Left hindlimb (tissue), 1 donor: Measurements from ENCODE around the gene DAPK2.
A peak's percentile ranks its signal among the peaks of the same experiment; 100 is the strongest.
"Not testable (repeated sequence)": the region's sequence is repeated elsewhere in the genome, so short reads cannot be mapped to it uniquely, and the experiment has no call there.

Source experiments
- DNase-seq: peaks from one replicate; pipeline ENCODE4 v3.0.0-alpha.2; 2018

DAPK2 gene

DNA sequence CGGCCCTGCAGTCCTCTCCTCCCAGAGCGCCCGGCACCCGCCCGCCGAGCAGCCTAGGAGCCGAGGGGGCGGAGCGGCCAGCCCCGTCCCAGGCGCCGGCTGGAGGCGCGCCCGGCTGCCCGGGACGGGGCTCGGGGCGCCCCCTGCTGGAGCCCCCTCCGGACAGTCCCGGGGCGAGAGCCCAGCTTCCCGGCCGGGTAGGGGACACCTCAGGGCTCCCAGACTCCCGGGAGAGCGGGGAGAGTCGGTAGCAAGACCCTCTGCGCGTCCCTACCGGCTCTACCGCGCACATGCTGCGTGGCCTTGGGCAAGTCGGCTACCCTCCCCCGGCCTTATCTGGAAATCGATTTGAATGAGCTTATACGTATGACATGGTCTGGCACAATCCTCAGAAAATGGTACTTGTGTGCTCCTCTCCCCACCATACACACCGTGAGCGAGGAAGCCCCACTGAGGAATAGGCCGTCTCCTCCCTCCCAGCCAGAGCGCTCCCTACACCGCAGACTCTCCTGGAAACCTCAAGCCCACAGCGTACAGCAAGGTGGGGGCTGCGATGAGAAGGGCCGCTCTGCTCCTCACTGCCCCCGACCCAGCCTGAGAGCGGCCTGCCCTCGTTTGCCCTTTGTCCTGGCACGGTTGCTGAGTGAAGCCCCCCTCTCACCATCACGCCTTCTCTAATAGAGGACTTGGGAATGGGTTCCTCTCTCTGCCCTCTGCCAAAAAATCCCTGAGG lies at the start of gene DAPK2:
Gene DAPK2, minus strand, starts transcription at position 65 of the 733 bp plus-strand sequence. CDS start 6,224 bp downstream, outside the sequence.
- DNase-seq, result peak; percentile 66

DNA sequence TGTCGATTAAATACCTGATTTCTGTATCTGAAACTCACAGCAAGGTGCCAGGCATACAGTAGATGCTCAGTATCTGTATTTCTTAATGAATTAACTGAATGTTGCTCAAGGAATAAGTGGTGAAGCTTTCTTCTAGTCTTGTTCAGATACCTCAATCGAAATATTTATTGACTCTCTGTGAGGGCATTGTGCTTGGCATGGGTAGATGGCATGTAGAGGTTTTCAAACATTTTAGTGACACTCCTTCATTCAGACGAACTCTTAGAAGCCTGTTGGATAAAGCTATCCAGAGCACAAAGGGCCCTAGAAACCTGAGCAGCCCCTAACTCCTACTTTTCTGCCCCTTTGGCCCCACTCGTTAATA lies 49.1 kb upstream of the DAPK2 start:
- no peak for DNase-seq

DNA sequence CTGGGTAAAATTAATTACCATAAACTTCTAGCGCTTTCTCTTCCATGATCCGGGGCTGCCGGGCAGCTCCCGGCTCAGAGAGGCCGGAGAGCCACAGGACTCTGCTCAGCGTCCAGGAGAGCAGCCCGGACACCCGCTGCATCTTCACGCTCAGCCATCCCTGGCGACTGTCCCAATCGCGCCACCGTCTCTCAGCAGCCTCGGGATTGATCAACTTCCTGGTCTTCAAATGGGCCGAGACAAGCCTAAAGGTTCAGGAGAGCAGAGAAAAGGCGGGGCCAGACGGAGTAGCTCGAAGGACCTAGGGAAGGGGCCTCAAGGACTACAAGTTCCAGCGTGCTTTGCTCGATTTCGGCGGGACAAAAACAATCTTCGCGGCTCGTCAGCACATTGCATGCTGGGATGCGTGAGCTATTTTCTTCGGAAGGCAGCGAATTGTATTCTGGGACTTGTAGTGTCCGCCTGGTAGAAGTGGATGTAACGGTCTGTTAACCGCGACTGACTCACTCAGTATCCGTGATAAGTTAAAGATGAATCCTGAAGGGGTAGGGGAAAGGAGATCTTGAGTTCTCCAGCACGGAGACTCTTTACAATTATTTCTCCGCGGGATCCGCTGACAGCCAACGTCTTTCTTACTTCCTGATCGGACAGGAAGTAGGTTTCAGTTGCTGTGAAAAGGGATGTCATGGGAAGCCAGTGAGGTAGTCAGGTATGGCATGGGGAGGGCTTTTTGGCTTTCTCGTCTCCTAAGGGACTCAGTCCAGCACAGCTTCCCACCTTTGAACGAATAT lies 47.5 kb upstream of the DAPK2 start, which contains the start of gene CIAO2A:
Gene CIAO2A, minus strand, starts transcription at position 212 of the 791 bp plus-strand sequence. Its CDS starts 70 bp downstream, at position 142.
- peak; percentile 96 for DNase-seq

DNA sequence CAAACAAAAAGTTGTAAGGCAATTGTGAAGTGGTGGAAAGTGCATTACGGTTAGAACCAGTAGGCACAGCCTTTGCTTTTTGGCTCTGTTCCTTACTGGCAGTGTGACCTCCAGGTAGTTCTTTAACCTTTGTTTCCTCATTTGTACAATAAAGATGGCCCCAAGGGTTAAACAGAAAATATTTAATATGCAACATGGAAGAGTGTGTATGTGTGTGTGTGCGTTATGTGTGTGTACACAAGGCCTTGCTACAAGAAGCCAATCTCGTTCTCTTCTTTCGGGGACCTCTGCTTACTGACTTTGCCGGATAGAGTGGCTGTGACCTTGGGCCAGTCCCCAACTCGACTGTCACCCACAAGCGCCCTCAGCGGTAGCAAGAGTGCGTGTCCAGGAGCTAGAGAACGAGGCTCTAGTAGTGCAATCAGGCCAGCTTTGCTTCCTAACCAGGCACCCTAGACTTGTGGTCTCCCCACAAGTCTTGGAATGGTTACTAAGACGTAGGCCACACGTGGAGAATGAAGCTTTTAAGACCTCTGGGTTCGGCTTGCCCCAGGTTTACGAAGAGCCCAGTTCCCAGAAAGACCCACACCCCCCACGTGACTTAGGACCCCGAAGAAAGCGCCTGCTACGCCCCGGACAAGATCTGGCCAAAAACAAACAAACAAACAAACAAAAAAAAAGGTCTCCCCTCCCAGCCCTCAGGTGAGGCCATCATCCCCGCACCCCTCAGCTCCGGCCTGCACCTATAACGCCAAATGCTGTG lies 46.8 kb upstream of the DAPK2 start:
- no peak for DNase-seq

DNA sequence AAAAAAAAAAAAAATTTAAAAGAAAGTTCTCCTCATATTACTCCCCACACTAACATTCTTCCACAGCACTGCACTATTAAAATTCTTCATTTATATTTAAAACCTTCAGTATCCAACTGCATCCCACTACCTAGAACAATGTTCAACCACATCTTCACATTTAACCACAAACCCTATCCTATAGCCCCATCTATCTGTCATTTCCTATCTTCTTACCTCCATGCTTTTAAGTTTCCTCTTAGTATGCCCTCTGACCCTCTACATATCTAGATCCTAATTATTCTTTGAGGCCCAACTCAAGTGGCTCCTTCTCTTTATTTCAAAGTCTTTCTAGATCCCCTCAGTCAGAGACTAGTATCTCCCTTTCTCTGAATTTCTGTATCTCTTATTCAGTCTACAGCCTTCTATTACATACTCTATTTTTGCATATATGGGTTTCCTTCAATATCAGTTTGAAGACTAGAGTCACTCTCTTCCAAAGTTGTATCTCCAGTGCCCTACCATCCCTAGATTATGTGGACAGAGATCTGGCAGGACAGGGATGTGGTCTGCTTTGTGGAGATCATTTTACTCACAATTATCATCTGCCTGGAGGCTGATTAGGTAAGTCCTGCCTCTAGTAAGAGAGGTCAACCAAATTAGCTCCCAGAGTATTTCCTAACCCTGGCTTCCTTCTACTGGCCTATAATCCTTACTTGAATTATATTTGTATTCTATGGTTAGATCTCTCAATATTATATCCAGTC lies 46.0 kb upstream of the DAPK2 start:
- DNase-seq, result no peak

DNA sequence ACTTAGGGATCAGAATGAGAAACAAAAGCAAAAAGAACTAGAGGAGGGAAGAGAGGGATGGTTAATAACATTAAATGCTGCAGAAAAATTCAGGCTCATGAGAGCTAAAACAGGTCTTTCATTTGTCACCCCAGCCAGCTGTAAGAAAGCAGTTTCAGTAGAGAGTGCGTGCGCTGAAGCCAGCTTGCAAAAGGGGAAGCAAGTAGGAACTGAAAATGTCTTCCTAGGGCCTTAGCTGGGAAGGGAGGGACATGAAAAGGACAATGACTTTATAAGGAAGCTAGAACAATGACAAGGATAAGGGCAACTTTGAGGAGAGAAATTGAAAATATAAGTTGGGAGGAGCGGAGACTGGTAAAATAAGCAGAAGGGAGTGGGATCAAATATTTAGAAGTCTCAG lies 44.2 kb upstream of the DAPK2 start:
- no peak for DNase-seq

DNA sequence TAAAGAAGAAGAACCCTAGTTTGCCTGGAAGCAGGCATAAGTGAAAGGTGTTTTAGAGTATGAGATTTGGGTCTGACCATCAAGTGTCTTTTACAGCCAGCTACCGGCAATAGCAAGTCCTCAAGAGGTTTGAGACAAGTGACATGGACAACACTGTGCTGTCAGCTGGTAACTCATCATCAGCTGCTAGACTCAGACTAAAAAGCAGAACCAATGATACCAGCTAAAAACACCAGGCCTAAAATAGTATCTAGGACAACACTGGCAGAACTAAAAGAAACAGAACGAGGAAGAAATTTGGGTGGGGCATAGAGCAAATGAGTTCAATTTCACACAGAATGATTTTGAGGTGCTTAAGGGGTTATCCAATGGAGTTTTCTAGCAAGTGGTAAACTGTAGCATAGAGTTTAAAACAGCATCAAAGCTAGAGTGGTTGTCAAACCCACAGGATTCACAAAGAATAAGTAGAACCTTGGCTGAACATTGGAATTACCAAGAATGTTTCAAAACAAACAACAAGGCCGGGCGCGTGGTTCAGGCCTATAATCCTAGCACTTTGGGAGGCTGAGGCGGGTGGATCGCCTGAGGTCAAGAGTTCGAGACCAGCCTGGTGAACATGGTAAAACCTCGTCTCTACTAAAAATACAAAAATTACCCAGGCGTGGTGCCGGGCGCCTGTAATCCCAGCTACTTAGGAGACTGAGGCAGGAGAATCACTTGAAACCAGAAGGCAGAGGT lies 43.4 kb upstream of the DAPK2 start:
- no peak for DNase-seq

DNA sequence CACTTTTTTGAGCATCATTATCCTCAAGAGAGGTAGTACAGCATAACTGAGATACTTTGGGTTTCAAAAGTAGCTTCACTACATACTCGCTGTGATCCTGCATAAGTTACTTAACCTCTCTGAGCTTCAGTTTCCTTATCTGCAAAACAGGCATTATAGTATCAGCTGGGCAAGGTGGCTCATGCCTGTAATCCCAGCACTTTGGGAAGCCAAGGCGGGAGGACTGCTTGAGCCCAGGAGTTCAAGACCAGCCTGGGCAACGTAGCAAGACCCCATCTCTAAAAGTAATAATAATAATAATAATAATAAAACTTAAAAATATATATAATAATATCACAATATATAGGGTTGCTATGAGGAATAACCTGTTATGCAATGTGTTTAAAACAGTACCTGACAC lies 36.5 kb upstream of the DAPK2 start:
- no peak for DNase-seq

DNA sequence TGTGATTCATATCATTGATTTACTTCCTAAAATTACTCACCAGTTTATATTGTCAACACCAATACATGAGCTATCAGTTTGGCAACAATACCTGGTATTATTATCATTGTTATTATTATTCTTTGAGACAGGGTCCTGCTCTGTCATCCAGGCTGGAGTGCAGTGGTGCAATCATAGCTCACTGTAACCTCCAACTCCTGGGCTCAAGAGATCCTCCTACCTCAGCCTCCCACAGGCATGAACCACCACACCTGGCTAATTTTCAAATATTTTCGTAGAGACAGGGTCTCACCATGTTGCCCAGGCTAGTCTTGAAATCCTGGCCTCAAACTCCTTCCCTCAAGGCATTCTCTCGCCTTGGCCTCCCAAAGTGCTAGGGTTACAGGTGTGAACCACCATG lies 27.2 kb upstream of the DAPK2 start:
- not testable (repeated sequence) for DNase-seq

DNA sequence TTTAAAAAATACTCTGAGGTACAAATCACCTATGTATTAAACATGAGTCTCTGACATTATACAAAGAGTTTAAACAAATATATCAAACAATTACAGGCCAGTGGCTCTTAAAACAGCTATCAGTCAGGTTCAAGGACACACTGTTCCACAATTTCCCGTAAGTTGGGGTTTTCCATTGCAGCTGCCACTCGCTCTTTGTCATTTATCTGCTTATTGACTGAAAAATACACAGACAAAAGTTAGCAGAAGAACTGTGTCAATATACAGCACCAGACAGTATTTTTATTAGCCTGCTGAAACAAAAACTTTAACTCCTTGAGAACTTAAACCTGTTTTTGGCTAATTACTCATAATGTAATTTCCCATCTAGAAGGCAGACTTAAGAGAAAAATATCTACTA lies 26.5 kb upstream of the DAPK2 start:
- no peak for DNase-seq

DNA sequence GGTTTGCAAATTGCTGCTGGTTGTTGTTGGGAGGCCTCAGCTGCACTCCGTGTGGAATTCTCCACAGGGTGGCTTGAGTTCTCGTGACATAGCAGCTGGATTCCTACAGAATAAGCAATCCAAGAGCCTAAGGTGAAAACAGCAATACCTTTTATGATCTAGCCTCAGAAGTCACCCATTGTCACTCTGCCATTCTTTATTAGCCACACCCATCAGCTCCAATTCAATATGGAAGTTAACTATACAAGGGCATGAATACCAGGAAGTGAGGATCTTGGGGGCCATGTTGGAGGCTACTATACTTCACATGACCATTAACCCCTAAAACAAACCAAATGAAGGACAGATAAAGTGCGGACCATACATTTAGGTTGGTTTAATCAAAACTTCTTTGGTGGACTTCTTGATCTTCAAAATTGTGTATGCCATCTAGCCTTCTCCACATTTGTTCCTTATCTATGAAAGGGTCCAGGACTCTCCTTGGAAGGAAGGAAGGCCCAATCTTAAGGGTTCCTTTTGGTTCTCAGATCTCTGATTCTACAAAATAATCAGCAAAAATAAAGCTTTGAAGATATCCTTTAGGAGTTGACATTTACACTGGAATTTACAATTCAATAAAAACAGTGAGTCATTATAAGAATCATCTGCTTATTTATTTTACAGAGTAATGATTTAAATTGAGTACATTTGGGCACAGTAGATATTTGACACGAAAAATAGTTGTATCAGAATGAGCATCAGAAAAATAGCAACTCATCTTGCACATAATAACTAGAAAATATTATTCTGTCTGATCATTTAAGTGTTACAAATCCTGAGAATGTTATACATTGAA lies 25.9 kb upstream of the DAPK2 start:
- DNase-seq, result no peak

DNA sequence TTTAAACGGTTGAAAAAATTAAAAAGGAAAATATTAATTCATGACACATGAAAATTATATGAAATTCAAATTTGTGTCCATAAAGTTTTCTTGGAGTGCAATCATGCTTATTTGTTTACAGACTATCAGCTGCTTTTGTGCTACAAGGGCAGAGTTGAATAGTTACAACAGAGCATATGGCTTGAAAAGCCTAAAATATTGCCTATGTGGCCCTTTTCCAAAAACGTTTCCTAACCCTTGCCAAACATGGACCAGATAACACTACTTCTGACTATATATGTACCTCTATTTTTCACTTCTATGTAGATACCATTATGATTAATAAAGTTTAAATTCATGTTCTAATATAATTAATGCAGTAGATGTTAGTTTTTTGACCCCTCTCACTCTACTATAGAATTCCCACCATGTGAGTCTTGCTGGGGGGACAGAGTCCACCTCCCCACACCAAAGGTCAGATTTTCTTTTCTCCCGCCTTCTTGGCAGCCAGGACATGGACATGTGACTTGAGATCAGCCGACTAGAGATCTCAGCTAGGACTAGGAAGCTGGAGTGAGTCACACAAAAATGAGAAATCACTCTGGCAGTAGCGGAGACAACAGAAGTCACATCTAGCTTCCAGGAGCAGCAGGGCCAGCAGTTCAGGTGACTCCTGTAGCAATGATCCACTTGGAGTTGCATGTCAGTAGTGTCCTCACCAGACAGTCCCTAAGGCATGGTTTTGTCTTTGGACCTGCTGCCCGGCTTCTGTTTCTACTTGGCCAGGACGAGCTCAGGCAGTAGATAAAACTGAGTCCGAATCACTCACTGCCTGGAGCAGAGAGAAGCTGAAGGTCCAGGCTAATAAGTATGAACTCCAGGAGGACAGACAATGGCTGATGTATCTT lies 24.9 kb upstream of the DAPK2 start:
- no peak for DNase-seq

DNA sequence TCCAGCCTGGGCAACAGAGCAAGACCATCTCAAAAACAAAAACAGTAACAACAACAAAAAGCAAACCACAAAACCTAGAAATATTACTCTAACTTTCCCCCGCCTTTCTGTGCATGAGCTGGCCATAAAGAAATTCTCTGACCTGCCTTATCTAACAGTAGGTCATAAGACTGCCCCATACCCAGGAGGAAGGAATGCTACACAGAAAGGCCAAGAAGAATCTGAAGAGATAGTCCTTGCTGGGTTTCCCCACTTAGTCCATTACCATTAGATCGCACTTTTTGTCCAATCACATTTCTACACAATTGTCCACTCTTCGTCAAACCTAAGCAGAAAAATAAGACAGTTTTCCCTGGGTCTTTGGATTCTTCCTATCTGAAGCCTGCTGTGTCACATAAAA lies 23.8 kb upstream of the DAPK2 start:
- no peak for DNase-seq

DNA sequence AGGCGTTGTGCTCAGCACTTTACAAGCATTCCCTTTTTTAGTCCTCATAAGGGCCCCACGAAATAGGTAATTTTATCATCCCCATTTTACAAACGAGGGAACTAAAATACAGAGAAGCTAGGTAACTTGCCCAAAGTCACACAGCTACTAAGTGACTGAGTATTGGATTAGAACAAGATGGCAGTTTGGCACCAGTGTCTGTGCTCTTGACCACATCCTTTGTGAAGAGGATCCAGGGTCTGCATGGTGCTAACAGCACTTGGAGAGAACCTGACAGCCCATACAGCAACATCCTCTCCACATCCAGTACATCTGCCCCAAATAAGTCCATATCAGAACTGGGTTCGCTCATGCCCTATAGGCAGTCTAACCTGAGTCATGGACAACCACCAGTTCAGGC lies 21.8 kb upstream of the DAPK2 start:
- no peak for DNase-seq

DNA sequence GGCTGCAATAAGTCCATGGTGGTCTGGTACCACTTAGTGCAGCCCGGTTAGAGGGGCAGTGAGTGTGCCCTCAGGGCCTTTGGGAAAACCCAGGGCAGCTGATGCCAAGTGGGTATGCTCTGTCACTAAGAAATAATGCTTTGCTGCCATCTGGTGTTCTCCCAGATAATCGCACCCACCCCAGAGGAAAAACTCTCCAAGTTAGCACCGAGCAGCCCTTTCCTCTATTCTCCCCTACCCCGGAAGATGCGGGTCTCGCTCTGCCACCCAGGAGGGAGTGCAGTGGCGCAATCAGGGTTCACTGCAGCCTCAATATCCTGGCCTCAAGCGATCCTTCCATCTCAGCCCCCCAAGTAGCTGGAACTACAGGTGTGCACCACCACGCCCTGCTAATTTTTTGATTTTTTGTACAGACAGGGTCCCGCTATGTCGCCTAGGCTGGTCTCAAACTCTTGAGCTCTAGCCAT lies 21.3 kb upstream of the DAPK2 start:
- DNase-seq, result peak; percentile 50

DNA sequence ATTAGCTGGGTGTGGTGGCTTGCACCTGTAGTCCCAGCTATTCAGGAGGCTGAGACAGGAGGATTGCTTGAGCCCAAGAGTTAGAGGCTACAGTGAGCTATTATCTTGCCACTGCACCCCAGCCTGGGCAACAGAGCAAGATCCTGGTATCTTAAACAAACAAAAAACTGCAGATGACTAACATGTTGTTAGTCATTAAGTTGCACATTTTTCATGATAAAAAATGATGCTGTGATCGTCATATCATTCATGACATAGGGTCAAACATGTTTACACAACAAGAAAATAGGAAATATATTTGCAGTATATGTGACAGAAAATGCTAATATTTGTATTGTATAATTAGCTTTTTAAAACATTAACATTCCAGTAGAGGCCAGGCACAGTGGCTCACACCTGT lies 20.2 kb upstream of the DAPK2 start:
- no peak for DNase-seq

DNA sequence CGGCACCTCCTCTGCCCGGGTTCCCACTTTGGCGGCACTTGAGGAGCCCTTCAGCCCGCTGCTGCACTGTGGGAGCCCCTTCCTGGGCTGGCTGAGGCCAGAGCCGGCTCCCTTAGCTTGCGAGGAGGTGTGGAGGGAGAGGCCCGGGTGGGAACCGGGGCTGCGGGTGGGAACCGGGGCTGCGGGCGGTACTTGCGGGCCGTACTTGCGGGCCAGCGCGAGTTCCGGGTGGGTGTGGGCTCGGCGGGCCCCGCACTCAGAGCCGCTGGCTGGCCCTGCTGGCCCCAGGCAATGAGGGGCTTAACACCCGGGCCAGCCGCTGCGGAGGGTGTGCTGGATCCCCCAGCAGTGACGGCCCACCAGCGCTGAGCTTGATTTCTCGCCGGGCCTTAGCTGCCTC lies 14.4 kb upstream of the DAPK2 start:
- no peak for DNase-seq

DNA sequence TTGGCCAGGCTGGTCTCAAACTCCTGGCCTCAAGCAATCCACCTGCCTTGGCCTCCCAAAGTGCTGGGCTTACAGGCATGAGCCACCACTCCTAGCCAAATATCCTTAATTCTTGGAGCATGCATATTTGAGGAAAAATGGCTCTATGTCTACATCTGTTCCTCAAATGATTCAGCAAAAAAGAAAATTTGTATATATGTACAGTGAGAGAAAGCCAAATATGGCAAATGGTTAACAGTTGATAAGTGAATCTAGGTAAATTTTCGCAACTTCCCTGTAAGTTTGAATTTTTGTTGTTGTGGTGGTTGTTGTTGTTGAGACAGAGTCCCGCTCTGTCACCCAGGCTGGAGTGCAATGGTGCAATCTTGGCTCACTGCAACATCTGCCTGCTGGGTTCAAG lies 12.8 kb upstream of the DAPK2 start:
- not testable (repeated sequence) for DNase-seq

DNA sequence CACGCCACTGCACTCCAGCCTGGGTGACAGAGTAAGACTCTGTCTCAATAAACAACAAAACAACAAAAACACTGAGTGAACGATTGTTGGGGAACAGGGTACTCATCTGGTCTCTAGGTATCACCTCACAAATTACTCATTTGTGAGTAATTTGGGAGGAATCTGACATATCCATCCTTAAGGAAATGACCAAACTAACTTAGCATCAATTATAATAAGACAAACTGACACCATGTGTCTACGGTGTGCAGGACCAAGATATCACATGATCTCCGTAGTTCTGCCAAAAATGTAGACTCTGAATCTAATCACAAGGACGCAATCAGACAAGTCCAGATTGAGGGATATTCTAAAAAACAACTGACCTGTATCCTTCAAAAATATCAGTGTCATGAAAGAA lies 12.0 kb upstream of the DAPK2 start:
- no peak for DNase-seq

DNA sequence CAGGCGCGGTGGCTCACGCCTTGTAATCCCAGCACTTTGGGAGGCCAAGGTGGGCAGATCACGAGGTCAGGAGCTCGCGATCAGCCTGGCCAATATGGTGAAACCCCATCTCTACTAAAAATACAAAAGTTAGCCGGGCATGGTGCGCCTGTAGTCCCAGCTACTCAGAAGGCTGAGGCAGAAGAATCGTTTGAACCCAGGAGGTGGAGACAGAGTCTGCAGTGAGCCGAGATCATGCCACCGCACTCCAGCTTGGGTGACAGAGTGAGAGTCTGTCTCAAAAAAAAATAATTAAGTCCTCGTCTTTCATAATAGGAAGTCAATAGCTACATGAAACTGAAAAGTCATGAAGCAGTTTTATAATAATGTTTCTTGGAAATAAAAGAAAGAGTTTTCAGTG lies 7.4 kb upstream of the DAPK2 start:
- not testable (repeated sequence) for DNase-seq
